ENCODE results near the gene SLC66A1. TPM values are rescaled to one million over a fixed set of nuclear protein-coding genes. Genes with fewer than 3 reads are reported as not detected.
"Not testable (repeated sequence)": the region's sequence is repeated elsewhere in the genome, so short reads cannot be mapped to it uniquely, and the experiment has no call there.

Gene SLC66A1
- polyA plus RNA-seq, 12 donors = 7.7 to 12.2 (median 8.7) TPM; not detected in 1

DNA sequence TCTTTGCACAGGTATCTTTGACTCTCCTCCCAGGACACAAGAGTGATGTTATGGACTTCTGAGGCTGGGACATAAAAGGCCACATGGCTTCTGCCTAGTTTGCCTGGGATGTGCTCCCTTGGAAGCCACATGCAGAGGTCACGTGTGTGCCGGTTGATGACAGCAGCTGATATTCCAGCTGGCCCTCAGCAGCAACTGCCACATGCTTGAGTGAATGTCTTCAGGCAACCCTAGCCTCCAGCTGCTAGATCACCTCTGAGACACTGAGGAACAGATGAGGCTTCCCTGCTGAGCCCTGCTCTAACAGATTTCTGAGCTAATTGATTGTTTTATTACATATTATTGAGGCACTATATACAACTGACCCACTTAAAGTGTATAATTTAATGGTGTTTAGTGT, 11.9 kb upstream of the SLC66A1 start:
- DNase-seq = no peak

DNA sequence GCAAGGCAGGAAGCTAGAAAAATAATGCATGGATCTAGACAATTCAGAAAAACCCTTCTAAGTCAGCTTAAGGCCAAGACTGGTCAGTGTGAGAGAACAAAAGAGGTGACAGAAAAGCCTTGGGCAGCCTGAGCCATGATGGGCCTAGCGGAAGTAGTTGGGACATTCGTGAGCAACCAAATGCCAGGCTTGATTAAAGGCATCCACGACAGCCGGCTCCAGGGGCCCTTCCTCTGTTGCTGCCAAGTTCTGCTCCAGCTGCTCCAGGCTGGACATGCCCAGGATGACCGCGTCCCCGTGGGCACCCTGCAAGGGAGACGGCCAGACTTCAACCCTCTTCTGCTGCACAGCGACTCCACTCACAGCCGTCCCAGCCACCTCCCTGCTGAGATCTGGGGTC, 8.0 kb upstream of the SLC66A1 start:
- not testable (repeated sequence) for DNase-seq

DNA sequence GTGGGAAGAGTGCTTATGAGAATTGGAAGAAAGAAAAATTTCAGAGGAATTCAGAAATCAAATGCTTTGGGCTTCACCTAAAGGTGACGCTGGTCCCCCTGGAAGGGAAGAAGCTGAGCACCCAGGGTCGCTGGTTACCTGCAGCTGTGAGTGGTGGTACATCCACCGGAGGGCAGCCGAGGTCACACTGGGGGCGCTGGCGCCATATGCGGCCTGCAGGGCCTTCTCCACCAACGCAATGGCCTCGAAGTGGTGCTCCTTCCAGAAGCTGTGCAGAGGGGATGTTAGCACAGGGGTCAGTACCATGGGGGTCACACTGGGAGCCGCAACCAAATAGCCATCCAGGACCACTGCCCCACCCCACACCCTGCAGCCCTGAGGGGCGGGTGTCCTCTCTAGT, 6.2 kb upstream of the SLC66A1 start:
- no peak for DNase-seq

- DNase-seq = no peak
Measured at GRCh38 chr1:19306941-19307340, 5.2 kb upstream of the SLC66A1 start.

DNA sequence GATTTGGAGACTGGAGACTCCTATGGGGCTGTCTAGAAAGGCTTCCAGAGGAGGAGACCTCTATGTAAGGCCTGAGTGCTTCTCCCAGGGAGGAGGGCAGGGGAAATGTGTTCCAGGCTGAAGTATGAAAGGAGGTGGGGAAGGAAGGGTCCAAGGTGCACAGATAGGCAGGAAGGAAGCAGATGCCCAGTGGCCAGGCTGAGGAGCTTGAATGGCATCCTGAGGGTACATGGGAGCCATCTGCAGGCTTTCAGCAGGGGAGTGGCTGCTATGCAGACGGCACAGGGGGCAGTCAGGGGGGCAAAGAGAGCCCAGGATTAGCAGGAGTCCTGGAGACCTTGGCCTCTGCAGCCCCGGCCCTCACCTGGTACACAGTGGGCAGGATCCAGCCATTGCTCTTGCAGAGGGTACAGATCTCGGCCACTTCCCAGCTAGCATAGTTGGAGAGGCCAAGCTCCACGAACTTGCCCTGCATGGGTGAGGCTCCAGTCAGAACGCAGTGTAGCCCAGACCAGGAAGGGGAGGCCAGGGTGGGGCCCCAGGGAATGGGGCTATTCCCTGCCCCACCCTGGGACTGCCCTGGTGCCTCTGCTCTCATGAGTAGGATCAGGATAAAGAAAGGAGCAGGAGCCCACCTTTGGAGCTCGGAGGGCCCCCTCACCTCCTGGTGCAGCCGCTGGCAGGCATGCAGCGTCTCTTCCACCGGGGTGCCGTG, 4.2 kb upstream of the SLC66A1 start:
- DNase-seq = no peak

DNA sequence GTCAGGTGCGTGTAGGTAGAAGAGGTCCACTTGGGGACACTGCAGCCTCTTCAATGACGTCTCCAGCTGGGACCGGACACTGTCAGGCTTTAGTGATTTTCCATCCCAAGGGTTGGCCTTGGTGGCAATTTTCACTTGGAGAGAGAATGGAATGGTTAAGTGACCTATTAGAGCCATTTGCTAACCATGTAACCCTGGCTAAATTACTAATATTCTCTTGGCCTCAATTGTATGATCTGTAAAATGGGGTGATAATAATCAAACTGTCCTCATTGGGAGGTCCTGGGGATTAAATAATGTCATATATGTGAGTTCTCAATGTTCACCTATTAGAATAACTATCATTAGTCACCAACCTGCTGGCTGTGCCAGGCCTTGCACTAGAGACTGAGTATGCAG, 3.6 kb upstream of the SLC66A1 start:
- DNase-seq = no peak

DNA sequence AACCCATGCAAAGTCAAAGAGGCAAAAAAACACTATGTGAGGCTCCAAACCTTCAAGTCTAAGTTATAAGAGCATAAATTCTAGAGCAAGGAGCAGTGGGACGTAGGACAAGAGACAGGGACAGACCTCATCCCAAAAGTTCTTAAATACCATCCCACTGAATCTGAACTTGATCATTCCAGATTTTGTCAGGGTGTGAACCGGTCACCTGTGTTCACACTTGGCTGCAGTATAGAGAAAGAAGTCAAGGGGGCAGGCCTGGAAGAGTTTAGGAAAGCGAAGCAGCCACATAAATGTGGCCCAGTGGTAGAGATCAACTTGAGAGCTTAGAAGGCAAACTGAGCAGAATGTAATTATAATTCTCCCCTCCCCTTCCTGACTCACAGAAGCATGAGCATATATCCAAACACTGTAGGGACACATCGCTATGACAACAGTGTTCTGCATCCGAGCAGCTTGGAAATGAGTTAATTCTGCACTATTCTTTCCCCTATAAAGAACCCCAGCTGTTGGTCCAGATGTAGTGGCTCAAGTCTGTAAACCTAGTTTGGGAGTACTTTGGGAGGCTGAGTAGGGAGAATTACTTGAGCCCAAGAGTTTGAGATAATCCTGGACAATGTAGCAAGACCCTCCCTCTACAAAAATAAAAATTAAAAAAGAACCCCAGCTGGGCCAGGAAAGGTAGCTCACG, 2.9 kb upstream of the SLC66A1 start:
- no peak for DNase-seq

DNA sequence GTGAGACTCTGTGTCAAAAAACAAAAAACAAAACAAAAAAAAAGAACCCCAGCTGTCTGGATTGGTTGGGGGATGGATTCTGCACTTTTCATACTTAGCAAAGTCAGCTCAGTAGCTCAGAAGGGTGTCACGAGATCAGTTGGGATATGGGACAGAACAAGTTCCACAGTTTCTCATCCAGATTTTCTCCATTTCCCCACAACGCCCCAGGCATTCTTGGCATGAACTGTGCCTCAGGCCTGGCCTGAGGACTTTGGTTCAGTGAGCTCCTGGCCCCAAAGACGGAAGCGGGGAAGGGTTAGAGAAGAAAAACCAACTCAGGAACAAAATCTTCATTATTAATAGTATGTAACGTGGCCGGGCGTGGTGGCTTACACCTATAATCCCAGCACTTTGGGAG, 2.1 kb upstream of the SLC66A1 start:
- no peak for DNase-seq

- DNase-seq = no peak
Measured at GRCh38 chr1:19310720-19311502, 1.2 kb upstream of the SLC66A1 start.

- DNase-seq = no peak
Measured at GRCh38 chr1:19311503-19311930, 609 bp upstream of the SLC66A1 start.

DNA sequence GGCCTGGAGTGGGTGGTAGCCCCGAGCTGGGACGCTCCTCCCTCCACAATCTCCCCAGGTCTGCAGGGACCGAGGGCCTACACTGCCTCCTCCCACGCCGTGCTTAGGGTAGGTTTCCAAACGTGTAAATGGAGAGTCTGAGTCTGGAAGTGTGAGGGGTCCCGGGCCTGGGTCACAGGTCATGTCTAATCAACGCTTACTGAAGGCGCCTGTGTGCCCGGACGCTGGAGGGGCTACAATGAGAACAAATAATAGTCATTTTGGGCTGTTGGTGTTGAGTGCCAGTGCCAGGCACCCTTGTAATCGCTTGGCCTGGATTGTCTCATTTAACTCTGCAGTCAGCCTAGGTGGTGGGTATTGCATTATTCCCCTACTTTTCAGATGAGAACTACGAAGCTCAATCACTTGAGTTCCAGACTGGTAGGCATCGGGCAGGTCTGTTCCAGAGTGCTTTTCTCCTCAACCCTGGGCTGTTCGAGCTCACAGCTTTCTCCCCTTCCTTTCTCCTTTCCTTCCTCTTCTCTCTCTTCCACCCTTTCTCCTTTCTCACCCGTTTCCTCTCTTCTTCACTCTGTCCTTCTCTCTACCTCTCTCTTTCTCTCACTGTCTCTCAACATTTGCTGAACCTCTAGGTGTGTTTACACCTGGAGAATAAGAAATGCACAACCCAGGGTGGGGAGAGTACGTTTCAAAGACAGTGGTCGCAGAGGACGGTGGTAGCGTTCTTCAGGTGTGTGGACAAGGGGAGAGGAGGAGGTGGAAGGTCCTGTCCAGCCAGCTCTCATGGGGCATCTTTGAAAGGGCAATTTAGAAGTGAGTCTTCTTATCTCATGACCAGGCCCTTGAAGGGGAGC, 883 bp downstream of the SLC66A1 start:
- no peak for DNase-seq

DNA sequence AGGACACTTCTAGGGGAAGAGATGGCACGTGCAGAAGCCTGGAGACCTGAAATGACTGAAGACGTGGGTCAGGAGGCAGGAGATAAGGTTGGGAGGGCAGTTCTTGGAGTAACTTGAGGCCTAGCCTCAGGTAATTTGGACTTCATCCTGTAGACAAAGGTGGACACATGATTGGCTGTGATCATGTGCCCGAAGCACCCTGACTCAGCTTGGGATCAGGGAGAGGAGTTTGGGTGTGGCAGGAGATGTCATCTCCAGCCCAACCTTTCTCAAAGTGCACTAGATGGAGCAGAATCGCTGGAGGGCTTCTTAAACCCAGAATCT, 1.5 kb downstream of the SLC66A1 start:
- no peak for DNase-seq

DNA sequence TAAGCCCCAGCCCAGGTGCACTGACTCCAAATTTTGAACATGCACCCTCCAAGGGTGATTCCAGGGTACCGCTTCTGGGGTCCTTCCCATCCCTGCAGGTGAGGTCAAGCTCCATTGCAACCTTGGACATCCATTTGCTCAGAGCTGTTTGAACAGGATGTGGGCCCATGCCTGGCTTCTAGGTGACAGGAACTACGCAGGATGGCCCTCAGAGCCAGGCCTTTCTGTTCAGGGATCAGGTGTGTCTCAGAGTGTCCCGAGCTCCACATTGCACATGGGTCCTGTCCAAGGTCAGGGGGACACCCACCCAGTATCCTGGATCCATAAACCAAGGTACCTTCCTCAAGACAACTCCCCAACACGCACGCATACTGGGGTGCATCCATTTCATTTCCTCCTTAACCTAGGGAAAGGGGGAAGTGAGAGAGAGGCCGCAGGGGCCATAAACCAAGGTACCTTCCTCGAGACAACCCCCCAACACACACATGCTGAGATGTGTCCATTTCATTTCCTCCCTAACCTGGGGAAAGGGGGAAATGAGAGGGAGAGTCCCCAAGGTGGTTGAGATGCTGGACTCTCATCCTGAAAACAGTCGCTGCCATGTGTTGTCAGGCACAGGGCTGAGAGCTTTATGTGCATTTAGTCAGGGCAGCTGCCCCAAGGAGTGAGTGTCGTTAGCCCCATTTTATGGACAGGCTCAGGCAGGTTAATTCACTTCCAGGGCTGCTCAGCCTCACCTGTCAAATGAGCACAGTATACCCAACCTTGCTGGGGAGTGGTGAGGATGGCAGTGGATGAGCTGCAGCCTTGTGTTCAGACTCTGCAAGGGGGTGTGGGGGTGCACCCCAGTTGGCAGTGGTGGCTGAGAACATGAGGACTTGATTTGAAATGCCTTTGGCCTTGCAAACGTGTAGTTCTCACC, 2.1 kb downstream of the SLC66A1 start:
- no peak for DNase-seq

DNA sequence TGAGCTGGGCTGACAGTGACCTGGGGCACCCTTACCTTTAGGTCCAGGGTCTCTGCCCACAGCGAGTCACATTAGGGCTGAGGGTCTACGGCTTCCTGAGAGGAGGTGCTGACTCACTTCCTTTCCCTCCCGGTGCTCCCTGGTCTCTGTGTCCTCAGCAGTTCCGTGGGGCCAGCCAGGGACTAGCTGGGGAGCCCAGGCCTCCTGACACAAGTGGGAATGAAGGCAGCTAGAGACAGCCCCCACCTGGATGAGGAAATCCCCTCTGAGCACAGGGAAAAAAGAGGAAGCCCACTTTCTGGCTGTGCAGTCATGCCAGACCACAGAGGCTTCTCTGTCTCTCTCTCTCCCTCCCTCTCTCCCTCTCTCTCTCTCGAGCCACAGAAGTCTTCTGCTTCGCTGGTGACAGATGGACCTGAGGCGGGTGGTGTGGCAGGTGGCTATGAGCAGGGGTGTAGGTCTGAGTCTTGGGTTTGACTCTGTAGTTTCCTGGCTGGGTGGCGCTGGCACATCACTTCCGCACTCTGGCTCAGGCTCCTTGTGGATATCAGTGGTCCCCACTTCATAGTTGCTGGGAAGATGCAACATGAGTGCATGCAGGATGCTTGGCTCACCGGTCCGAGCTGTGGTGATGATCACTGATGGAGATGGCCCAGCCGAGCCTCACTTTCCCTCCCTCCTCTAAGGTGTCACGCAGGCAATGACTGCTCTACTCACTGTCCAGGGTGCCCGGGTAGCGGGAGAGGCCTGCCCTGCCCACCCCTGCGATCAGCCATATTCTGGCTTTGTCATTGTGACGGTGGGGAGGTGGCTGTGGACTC, 3.5 kb downstream of the SLC66A1 start:
- no peak for DNase-seq

GRCh38 chr1:19317126-19317910, 5.2 kb downstream of the SLC66A1 start:
- DNase-seq = no peak

DNA sequence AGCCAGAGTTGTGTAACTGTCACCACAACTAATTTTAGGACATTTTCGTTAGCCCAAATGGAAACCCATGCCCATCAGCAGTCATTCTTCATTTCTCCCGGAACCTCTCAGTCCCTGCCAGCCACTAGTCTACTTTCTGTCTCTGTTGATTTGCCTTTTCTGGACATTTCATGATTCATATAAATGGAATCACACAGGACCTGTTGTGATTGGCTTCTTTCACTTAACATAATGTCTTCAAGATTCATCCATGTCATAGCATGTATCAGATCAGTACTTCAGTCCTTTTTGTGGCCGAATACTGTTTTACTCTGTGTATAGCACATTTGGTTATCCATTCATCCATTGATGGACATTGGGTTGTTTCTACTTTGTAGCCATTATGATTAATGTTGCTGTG, 7.1 kb downstream of the SLC66A1 start:
- no peak for DNase-seq

GRCh38 chr1:19321071-19321470, 8.9 kb downstream of the SLC66A1 start:
- no peak for DNase-seq

DNA sequence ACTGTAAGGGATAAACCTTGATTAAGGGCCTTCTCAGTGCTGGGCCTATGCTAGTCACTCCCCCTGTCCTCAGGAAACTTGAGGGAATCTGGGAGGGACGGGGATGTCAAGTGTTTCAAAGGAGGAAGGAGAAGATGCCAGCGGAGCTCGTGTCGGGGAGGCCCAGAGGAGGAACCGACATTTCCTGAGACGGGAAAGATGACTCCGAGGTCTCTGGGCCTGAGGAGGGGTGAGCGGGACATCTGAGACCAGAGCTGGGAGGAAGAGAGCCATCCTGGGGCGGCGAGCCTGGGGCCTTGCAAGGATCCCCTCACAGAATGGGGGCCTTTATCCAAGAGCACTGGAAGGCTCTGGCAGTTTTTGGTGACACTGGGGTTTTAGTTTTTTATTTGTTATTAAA, 10.4 kb downstream of the SLC66A1 start:
- DNase-seq = no peak
